ENCODE measurements around the gene SDK2.

DNA sequence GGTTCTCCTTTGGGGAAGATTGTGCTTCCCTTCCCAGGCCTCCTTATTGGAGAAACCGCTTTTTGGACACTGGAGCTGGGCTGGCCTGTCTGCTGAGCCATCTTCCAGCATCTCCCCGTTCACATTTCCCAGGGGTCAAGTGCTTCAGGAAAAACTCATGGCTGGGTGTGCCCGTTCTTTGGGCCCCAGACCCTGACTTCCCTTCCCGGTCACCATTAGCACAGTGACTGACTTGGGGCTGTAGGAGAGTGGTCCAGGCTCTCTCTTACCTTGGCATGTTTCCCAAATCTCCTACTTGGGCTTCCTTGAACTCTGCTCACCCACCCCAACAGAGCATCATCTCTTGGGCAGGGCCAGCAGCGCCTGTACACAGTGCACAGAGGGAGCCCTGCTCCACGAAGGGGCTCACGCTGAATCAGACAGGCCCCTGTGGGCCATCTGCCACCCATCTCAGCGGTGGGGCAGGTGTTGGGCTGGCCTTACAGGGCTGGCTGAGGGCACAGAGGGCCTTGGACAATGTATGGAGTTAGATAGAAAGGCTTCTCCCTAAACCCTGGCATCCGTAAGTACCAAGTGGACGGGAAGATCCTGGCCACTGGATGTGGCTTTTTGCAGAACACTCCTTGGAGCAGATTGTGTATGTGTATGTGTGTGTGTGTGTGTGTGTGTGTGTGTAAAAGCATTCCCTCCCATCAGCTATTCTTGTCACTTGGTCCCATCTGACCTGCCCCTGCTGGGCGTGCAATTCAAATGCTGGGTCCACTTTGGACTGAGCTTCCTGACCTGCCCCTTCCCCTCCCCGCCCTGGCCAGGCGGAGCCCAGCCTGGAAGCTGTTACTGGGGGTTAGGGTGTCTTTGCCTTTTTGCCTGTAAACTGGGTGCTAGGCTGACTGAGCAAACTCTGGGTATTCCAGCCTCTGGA, 307.6 kb downstream of the SDK2 start:
- TF ChIP-seq HOXD13 (CRISPR knock-in tag; IDR thresholded peaks at IDR 0.05; ENCODE audit: borderline replicate concordance) (no peak), ZNF24 (tag by site-specific recombination; IDR thresholded peaks at IDR 0.05) (no peak), CTCF (tag by site-specific recombination; IDR thresholded peaks at IDR 0.05) (no peak), ZNF148 (tag by site-specific recombination; IDR thresholded peaks at IDR 0.05; ENCODE audit: borderline replicate concordance) (no peak), BCL11A (tag by site-specific recombination; IDR thresholded peaks at IDR 0.05; ENCODE audit: low read depth) (no peak), ZBTB44 (tag by site-specific recombination; IDR thresholded peaks at IDR 0.05) (no peak), ZNF76 (tag by site-specific recombination; IDR thresholded peaks at IDR 0.05; ENCODE audit: borderline replicate concordance, low read depth) (no peak), KLF16 (tag by site-specific recombination; IDR thresholded peaks at IDR 0.05) (no peak), SP2 (tag by site-specific recombination; IDR thresholded peaks at IDR 0.05) (no peak), ZNF785 (tag by site-specific recombination; IDR thresholded peaks at IDR 0.05) (no peak), ELK4 (IDR thresholded peaks at IDR 0.05; ENCODE audit: borderline replicate concordance, low read depth, low read length) (no peak), ZNF426 (tag by site-specific recombination; IDR thresholded peaks at IDR 0.05) (no peak), ZNF146 (tag by site-specific recombination; IDR thresholded peaks at IDR 0.05) (no peak)
- TF ChIP-seq, protein P1, sequence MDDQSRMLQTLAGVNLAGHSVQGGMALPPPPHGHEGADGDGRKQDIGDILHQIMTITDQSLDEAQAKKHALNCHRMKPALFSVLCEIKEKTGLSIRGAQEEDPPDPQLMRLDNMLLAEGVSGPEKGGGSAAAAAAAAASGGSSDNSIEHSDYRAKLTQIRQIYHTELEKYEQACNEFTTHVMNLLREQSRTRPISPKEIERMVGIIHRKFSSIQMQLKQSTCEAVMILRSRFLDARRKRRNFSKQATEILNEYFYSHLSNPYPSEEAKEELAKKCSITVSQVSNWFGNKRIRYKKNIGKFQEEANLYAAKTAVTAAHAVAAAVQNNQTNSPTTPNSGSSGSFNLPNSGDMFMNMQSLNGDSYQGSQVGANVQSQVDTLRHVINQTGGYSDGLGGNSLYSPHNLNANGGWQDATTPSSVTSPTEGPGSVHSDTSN (CRISPR knock-in tag; IDR thresholded peaks at IDR 0.05) = no peak
